Stimulated activated naive CD8-positive, alpha-beta T cell treated with anti-CD3 and anti-CD28 coated beads, Interleukin-15, Interleukin-2, amounts not matched to agents 100 U/mL and 50 U/mL, for 24 hours (primary cell): ENCODE data around the gene WNT3.
"Not testable (repeated sequence)": the region's sequence is repeated elsewhere in the genome, so short reads cannot be mapped to it uniquely, and the experiment has no call there.

Source experiments
- ATAC-seq: fragments of 150-1000 bp; cut with Tn5 transposase; one replicate; pipeline ENCODE4 v1.10.0; 2021
- DNase-seq: peaks from one replicate; pipeline ENCODE4 v3.0.0; 2021

The WNT3 gene

DNA sequence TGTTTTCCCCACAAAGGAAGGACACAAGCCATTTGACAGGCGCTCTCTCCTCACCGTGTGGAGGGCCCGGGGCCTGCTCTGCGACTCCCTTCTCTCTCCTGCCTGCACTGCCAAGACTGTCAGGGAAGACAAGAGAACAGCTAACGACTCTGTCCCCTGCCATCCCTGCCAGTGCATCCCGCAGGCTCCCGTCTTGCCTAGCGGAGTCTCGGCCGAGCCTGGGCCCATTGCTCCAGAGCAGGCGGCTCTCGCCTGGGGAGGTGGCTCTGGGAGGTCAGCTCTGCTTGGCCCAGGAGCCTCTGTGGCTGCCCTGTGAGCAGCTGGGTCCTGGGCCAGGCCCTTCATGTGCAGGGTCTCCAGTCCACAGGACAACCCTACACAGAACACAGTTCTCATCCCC, 53.0 kb downstream of the WNT3 start:
- DNase-seq (no peak), ATAC-seq (no peak)

DNA sequence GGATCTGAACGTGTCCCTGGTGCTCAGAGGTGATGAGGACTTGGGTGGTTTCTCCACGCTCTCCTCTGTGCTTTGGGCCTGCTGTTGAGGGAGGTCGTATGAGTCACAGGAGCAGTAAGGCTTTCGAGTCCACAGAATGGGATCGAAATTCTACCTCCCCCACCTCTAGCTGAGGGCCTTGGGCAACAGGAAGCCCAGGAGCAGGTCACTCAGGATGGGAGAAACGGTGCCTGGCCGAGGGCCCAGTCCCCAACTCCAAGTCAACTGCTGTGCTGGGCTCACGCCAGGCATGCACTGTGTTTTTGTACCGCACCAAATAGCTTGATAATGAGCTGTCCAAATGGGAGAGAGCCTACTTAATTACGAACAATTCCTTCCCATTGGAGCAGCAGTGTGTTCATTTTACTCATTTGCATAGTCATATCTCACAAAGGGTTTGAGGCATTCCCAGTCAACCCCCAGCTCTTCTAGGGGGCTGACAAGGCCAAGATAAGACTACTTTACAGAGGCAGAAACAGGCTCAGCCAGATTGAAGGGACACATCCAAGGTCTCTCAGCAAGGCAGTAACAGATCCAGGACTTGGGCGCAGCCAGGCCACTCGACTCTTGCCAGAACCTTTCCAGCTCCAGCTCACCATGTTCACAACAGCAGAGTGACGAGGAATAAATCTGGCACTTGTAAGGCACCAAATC, 53.6 kb downstream of the WNT3 start:
- DNase-seq: no peak
- ATAC-seq: no peak

DNA sequence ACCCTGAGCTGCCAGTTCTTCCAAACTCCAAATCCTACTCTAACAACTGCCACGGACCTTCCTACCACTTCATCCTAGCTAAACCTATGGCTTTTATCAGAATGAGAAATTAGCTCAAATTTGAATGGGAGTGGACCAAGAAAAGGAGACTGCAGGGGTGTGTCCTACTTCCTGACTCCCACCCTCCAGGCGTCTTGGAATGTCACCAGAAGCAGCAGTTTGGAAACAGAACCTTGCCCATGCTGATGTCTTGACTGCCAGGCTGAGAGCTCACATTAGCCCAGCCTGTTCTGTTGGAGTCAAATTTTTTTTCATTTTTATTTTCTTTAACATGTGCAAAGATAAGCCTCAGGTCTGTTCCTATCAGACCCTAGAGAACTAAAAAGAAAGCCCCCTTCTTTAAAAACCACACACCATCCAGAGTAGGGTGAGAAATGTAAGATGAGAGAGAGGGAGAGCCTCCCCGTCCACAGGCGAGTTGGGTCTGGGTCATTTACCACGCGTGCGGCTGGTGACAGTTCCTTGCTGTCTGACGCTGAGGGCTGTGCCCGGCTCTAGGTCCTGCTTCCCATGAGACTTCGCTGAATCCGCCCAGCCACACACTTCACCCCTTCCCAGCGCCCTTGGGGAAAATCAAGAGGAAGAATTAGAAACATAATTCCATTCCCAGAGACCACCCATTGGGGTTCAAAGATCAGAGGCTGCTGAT, 54.3 kb downstream of the WNT3 start:
- no peak for ATAC-seq

DNA sequence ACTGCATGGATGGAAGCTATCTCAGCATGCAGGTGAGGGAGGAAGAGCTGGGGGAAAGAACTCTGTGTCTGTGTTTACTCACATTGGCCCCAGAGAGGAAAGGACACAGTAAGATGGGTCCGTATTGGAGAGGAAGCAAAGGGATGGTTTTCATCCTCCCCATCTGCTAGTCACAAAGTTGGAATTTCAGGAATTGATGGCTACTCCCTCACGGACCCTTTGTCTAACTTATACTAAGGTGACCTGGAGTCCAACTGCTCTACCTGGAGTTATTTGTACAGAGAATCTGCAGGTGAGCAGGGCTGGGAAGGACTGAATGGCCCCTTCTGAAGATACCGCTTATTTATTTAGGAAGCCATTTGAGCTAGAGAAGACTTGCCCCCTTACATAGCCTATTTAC, 55.1 kb downstream of the WNT3 start:
- DNase-seq: no peak
- ATAC-seq: no peak

More for the DNA sequence above, 54.3 kb downstream of the WNT3 start:
- no peak for DNase-seq

DNA sequence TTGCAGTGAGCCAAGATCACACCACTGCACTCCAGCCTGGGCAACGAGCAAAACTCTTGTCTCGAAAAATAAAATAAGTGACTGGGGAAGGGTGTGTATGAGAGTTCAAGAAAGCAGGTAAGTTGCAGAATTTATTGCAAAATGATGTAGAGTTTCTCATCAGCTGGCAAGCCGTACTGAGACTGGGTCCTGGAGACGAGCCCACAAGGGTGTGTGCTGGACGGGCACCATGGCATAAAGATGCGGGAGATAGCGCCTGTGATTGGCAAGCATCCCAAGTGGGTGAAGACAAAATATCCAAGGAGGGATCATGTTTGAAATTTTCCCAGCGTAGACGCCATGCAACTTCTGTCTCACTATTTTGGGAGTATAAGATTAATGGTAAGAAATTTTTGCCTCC, 59.4 kb downstream of the WNT3 start:
- ATAC-seq (no peak), DNase-seq (no peak)

DNA sequence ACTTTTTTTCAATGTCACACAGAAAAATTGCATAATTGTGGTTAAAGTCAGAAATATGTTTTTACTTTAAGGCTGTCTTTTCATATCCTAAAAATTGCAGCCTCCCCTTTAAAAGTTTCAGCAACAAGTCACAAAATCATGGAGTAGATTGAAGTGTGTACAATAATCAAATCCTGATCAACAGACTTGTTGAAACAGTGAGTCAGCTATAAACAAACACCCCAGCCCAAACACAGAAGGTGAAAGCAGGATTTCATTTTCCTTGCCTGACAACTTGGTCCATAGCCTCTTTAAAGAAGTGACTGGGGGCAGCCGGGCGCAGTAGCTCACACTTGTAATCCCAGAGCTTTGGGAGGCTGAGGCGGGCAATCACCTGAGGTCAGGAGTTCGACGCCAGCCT, 59.9 kb downstream of the WNT3 start:
- ATAC-seq: no peak
- DNase-seq: no peak

DNA sequence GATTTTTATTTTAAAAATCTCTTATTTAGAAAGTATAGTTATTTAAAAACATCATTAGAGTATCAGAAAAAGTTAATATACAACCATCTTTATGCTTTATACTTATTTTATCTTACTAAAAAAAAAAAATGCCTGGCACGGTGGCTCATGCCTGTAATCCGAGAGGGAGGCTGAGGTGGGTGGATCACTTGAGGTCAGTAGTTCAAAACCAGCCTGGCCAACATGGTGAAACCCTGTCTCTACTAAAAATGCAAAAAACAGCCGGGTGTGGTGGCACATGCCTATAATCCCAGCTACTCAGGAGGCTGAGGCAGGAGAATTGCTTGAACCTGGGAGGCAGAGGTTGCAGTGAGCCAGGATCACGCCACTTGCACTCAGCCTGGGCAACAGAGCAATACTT, 60.9 kb downstream of the WNT3 start:
- ATAC-seq, DNase-seq: not testable (repeated sequence)

DNA sequence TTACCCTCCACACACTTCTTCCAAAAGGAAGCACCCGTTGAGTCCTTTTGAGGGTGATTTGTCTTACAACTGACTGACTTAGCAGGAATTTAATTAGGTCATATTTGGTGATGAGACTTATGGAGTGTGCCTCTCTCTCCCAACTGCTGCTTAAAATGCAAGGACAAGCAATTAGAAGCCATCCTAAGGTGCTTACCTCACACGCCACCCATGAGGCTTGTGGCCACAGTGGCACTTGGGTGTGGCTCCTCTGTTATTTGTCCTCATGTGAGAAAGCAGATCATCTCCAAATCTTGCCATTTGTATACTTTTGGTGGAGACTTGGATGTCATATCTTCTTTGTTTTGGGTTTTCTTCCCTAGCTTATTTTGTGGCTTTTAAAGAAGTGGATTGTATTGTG, 61.6 kb downstream of the WNT3 start:
- ATAC-seq (no peak), DNase-seq (no peak)

DNA sequence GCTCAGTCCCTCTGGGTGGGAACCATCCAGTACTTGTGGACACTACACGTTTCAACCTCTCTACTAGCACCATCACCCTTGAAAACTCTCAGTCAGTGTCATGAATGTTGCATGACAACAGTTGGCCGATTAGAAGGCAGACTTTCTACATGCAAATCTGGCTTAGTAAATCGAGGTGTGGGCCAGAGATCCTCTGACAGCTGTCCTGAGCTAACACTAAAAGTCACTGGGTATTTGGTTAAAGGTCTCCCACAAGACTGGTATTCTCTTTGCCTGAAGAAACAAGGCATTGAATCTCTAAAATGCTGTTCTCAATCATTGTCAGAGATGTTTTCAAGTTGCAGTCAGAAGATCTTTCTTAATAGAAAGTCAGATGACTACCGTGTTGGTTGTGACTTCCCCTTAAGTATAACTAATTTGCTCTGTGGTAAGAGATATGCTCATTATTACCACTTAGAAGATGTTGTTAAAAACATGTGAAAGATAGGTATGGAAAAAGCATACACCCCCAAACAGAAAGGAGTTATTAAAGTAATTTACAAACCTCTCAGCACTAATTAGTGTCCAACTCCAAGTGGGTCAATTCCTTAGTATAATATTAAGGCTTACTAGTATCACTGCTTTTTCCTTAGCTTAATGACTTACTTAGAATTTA, 62.3 kb downstream of the WNT3 start:
- DNase-seq (no peak), ATAC-seq (no peak)

DNA sequence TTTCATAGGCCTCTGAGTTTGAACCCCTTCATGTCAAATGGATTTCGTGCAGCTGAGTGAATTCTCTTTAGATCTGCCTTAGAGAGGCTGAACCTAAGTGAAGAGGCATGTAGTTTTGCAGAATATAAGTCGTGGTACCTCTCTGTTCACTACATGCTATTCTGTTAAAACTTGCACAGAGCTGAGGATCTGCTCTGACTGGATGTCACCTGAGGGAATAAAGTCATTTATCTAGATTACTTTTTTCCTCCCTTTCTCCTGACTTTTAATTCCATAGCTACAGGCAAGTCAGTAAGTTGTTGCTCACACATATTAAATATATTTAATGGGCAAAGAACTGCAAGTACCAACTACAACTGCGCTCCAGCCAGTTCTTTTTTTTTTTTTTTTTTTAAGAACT, 64.7 kb downstream of the WNT3 start:
- DNase-seq (no peak), ATAC-seq (no peak)

DNA sequence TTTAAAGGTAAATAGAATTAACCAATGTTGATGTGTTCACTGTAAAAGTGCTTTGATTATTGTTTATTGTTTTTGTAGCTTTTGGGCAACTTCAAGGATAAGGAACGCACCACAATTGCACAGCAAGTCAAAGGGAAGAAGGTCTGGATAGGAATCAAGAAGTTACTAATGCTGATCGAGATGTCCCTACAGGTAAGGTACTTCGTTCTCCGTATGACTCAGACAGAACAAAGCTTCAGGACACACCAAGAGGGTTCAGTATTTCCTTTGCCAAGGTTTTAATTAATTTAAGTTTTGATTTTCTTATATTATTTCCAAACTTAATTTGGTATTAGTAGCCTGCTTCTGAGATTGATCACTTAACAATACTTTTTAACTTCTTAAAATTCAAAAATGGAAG, 67.1 kb downstream of the WNT3 start:
- no peak for ATAC-seq
- DNase-seq: no peak

DNA sequence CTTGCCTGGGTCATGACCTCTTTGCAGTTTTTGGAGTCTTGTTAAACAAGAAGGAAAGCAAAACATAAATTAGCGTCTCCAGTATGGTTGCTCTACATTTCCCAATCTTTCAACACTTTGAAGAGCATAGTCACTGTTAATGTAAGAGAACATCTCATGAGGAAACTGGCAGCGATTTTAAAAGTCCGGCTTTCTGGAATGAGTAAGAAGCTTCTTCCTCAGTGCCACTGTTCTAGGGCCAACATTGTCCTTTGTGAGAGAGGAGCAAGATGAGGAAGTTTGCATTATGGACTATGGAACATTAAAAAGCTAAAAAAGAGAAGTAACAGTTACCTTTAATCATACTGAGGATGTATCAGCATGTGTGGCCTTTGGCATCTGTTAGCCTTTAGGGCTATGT, 73.1 kb downstream of the WNT3 start:
- no peak for DNase-seq

DNA sequence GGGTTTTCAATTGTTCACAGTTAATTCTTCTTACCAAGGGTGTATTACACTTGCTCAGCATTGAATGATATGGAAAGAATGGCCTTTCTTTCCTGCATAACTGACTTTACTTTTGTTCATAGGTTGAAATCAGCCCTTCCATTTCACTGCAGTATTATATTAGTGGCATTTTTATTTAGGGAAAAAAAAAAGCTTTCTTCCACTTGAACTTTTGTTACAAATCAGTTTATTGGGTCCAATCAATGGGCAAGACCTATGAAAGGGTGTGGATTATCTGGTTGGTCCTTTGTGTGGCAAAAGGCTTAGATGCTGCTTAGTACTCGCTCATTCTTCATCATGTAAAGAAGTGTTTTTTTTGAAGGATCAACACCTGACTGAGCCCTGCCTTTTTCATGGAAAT, 74.1 kb downstream of the WNT3 start:
- ATAC-seq: no peak
- no peak for DNase-seq

More for the DNA sequence above, 73.1 kb downstream of the WNT3 start:
- ATAC-seq: no peak

DNA sequence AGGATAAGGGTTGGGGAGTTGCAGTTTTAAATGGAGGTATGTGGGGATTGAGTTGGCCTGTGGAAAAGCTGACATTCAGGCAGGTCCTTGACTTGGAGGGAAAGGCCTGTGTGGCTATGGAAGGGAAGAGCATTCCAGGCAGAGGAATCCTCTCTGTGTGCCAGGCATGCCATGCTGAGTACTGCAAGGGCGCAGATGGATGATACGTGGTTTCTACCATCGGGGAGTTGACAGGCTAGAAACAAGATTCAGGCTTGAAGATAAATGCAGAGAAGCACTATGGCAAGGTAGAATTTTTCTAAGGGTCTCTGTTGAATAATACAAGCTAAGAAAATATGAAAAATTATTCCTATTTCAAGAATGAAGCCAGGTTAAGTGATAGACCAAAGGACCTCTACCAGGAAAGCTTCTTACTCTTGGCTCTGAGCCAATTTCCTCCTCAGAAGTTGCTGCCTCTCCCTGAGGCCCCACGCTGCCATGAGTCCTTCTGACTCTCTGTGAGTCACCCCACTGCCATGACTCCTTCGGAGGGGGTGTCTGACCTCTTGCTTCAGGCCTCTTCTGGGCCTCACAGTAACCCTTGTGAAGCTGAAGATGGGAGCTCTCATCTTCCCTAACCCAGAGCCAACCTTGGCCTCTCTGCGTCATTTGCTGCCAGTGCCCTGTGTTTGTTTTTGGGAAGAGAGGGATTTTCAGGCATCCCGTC, 75.8 kb downstream of the WNT3 start:
- DNase-seq: no peak

DNA sequence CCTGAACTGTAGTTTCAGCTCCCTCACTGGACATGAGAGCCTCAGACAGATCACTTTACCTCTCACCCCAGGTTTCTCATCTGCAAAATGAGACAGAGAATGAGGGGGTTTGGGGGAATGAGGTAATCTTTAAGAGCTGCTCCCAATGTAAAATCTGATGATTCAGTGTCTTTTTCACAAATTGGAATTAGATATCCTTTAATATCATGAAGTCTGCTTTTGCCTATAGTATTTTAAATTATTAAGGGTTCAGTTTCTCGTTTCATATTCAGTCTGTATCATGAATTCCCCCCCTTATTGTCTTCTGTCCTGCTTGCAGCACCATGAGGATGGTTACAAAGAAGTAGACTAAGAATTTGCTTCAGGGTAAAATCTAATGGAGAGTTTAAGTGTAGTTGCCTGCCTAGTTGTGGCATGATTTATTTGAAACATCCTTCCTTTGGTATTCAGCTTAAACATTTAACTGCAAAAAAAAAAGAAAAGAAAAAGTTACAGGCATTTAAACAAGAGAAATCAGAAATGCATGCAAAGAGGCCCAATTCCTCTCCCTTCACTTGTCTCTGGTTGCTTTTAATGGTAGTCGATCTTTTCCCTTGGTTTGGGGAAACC, 77.3 kb downstream of the WNT3 start:
- no peak for ATAC-seq
- DNase-seq: no peak

More for the DNA sequence above, 75.8 kb downstream of the WNT3 start:
- ATAC-seq: no peak

DNA sequence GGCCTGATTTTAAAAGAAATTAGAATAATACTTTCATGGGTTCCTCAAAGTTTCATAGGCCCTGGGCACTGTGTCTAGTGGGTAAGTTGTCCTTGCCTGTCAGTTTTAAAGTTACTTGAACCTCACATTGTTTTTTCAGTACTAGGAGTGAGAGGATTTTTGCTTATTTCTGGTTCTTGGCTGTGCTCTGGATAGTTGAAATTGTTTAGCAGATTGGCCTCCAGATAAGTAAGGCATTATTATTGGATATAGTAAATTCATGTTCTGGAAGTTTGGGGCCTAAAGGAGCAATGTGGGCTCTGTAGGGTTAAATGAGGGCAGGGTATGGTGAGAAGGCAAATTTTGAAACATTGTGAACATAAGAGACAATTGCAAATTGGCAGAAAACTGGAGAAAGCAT, 78.5 kb downstream of the WNT3 start:
- DNase-seq: no peak

DNA sequence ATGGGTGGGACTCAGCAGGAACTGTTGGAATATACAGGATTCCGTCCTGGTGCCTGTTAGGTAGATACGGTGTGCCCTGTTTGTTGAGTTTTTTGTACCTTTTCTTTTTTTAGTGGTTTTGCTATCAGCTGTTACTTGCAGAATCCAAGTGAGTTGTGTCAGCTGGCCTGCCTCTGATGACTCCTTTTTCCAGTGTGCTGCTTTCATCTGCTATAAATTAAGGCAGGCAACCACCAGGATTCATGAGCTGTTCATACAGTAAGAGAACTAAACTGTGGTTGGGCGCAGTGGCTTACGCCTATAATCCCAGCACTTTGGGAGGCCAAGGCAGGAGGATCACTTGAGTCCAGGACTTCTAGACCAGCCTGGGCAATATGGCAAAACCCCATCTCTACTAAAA, 79.9 kb downstream of the WNT3 start:
- ATAC-seq: no peak
- DNase-seq: no peak

More for the DNA sequence above, 78.5 kb downstream of the WNT3 start:
- ATAC-seq: no peak

DNA sequence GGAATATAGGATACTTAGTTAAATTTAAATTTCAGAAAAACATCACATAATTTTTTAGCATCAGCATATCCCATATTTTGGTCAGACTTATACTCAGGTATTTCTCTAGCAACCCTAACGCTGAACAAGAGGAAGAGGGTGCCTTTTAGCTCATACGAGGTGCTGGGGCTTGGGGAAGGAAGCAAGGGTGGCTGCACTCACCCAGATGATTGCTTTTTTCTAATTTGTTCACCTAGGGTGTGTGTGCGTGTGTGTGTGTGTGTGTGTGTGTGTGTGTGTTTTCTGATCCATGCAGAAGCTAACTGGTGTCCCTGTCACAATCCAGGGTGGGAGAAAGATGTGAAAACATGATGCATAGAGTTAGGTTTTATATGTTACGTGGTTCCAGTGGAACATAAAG, 81.2 kb downstream of the WNT3 start:
- ATAC-seq (no peak), DNase-seq (no peak)

DNA sequence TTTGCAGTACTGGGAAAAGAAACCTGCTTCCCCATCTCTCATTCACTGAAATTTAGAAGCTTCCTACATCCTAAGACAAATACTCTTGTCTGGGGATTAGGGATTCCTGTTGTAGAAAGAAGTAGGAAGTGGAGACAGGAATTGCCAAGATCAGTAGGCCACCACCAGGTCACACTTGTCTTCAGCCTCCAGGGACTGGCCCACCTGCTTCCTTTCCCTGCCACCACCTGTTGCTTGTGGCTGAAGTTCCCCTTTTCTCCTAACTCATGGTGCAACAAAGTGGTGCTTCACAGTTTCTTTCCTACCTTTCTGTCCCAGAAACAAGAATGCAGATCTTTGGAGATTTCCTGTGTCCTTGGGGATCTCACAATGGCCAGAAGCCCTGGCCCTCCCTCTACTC, 82.4 kb downstream of the WNT3 start:
- DNase-seq (no peak), ATAC-seq (no peak)

DNA sequence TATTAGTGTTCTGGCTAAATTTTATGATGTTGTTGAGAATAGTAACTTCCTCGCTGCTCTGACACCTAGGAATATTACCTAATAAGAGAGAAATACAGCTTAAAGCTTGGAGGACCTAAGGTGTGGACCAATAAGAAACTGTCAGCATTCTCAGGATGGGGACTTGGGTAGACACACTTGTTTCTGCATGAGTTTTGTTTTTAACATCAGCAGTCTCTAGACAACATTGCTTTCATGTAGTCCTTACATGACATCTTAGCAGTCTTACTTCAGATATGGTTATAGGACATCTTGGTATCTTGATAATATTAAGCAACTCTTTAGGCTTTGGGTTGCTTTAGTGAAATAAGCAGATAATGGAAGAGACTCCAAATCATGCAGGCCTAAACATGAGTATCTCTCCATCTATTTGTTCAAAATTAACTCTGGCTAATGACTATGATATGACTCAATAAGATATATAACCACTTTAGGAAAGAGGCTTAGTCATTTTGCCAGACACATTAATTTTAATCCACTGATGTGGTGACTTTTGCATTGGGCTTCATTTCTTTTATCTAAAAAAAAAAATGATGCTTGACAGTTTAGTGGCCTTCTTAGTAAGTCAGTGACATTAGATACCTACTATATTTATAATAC, 84.5 kb downstream of the WNT3 start:
- no peak for DNase-seq
- ATAC-seq: no peak

DNA sequence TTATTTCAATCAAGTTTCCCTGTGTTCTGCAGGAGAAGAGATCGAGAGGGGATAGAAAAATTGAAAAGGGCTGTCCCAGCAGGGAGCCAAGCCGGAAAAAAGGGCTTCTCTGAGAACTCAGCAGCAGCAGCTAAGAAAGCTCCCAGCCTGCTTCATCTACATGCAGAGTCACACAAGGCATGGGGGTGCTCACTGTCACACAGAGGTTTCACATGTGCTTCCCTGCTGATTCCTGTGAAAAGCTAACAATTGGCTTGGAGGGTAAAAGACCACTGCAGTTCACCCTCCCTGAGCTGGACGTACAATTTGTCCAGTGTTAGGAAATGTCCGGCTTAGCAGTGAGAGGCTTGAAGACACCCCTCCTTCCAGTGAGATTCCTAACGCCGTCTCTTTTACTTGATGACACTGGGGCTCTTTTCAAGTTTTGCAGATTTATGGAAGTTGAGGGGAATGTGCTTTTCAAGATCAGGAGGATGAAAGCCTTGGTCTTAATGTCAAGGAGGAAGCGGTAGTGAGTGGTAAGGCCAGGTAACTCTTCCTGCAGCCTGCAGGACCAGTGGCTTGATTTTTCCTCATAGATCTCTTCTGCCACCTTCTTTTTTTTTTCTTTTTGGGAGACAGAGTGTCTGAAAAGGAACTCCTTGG, 85.6 kb downstream of the WNT3 start:
- DNase-seq (no peak), ATAC-seq (no peak)
